Astrocyte of the cerebellum (primary cell): ENCODE data around the gene JAGN1.
"Not testable (repeated sequence)": the region's sequence is repeated elsewhere in the genome, so short reads cannot be mapped to it uniquely, and the experiment has no call there.

Experiments
- DNase-seq: peaks from one replicate; pipeline ENCODE4 v3.0.0-alpha.2; 2011; ENCODE audit warnings: low read depth
- H3K4me3 ChIP-seq: 2 replicates; pipeline ENCODE4 v1.5.1; 2011; ENCODE audit warnings: mild to moderate bottlenecking, low read depth, low read length, moderate library complexity
- CTCF ChIP-seq: IDR thresholded peaks from 2 replicates; pipeline ENCODE4 v1.5.1; 2012; ENCODE audit warnings: low read length, low read depth, moderate library complexity, mild to moderate bottlenecking; ENCODE audit errors: missing control alignments
- in situ Hi-C: cut with HindIII; loops from 2 replicates; pipeline ENCODE4 v1.10.0; 2017; ENCODE audit warnings: low sequenced_read_pairs

JAGN1 gene

GRCh38 chr3:9938966-9939365, 48.6 kb downstream of the JAGN1 start:
- no peak for TF ChIP-seq CTCF
- in situ Hi-C loops = no loop called here
- no peak for DNase-seq
- no peak overlapping the region for H3K4me3 ChIP-seq

- in situ Hi-C loops, H3K4me3 ChIP-seq, DNase-seq: not testable (repeated sequence)
Measured at GRCh38 chr3:9939906-9940305, 49.5 kb downstream of the JAGN1 start.

GRCh38 chr3:9940746-9941145, 50.3 kb downstream of the JAGN1 start:
- in situ Hi-C loops = no loop called here
- no peak overlapping the region for H3K4me3 ChIP-seq
- TF ChIP-seq CTCF = no peak
- no peak for DNase-seq

GRCh38 chr3:9942164-9942563, 51.8 kb downstream of the JAGN1 start:
- DNase-seq = no peak
- in situ Hi-C loops = no loop called here
- no peak overlapping the region for H3K4me3 ChIP-seq
- TF ChIP-seq CTCF = no peak

GRCh38 chr3:9942934-9943690, 52.7 kb downstream of the JAGN1 start:
- no peak for TF ChIP-seq CTCF
- in situ Hi-C loops = no loop called here

More at GRCh38 chr3:9942934-9943690, 52.7 kb downstream of the JAGN1 start:
- no peak overlapping the region for H3K4me3 ChIP-seq
- DNase-seq = no peak
